Neuronal stem cell (in vitro differentiated cells): ENCODE results near the gene CDC42.

Experiments used
- DNase-seq: peaks from one replicate; pipeline ENCODE4 v3.0.0-alpha.2; 2013; ENCODE audit warnings: low spot score
- H2AFZ ChIP-seq: one replicate; pipeline ENCODE4 v1.6.1; 2013; ENCODE audit warnings: mild to moderate bottlenecking, low read length, inconsistent platforms
- H2AK5ac ChIP-seq: 2 replicates; pipeline ENCODE4 v1.6.1; 2013; ENCODE audit warnings: low read depth, mild to moderate bottlenecking, inconsistent platforms, low read length, moderate library complexity, mixed read lengths
- H2BK120ac ChIP-seq: 2 replicates; pipeline ENCODE4 v1.6.1; 2013; ENCODE audit warnings: low read depth, mild to moderate bottlenecking, inconsistent platforms, low read length, moderate library complexity, mixed read lengths
- H2BK12ac ChIP-seq: one replicate; pipeline ENCODE4 v1.6.1; 2013; ENCODE audit warnings: low read length, inconsistent platforms
- H2BK15ac ChIP-seq: 2 replicates; pipeline ENCODE4 v1.6.1; 2013; ENCODE audit warnings: mild to moderate bottlenecking, low read length, inconsistent platforms, mixed read lengths
- H2BK5ac ChIP-seq: one replicate; pipeline ENCODE4 v1.6.1; 2013; ENCODE audit warnings: inconsistent platforms, mild to moderate bottlenecking, low read length, moderate library complexity
- H3K14ac ChIP-seq: one replicate; pipeline ENCODE4 v1.6.1; 2013; ENCODE audit warnings: low read length, inconsistent platforms
- H3K18ac ChIP-seq: 2 replicates; pipeline ENCODE4 v1.6.1; 2013; ENCODE audit warnings: low read length, inconsistent platforms
- H3K23ac ChIP-seq: 2 replicates; pipeline ENCODE4 v1.6.1; 2013; ENCODE audit warnings: low read depth, mild to moderate bottlenecking, mixed read lengths, low read length, inconsistent platforms; ENCODE audit not compliant: poor library complexity
- H3K27ac ChIP-seq: replicated peaks from 3 replicates; pipeline ENCODE4 v1.5.1; 2013; ENCODE audit warnings: low read length, inconsistent platforms
- H3K27me3 ChIP-seq, 3 experiments: 2 replicates each; pipeline ENCODE4 v1.6.1; 2013; ENCODE audit warnings: low read length in 3 of 3, mild to moderate bottlenecking in 2 of 3, inconsistent platforms in 1 of 3, low read depth in 1 of 3, mixed read lengths in 1 of 3, moderate library complexity in 1 of 3; ENCODE audit not compliant: control insufficient read depth in 3 of 3, insufficient read depth in 3 of 3
- H3K36me3 ChIP-seq, 2 donors: replicated peaks in 1 of 2; 2 replicates each; pipeline ENCODE4 v1.6.1; 2013; ENCODE audit warnings: low read length in 2 of 2; ENCODE audit not compliant: control insufficient read depth in 2 of 2, insufficient read depth in 2 of 2
- H3K4ac ChIP-seq: 2 replicates; pipeline ENCODE4 v1.6.1; 2013; ENCODE audit warnings: inconsistent platforms, mild to moderate bottlenecking, low read length, moderate library complexity
- H3K4me1 ChIP-seq, 2 donors: 1 replicate in 1 of 2; 2 replicates in 1 of 2; pipeline ENCODE4 v1.6.1; 2013; ENCODE audit warnings: low read length in 2 of 2, low read depth in 1 of 2; ENCODE audit not compliant: control insufficient read depth in 2 of 2, insufficient read depth in 1 of 2
- H3K4me2 ChIP-seq: one replicate; pipeline ENCODE4 v1.6.1; 2013; ENCODE audit warnings: mild to moderate bottlenecking, low read length, inconsistent platforms; ENCODE audit not compliant: insufficient read depth, poor library complexity, severe bottlenecking
- H3K4me3 ChIP-seq, 2 donors: 2 replicates each; pipeline ENCODE4 v1.5.1; 2013; ENCODE audit warnings: low read length in 2 of 2, mild to moderate bottlenecking in 2 of 2, inconsistent platforms in 1 of 2, moderate library complexity in 1 of 2
- H3K79me1 ChIP-seq: one replicate; pipeline ENCODE4 v1.6.1; 2013; ENCODE audit warnings: low read depth, mild to moderate bottlenecking, inconsistent platforms, low read length, moderate library complexity
- H3K9ac ChIP-seq: one replicate; pipeline ENCODE4 v1.6.1; 2013; ENCODE audit warnings: mild to moderate bottlenecking, low read depth, low read length, inconsistent platforms; ENCODE audit not compliant: poor library complexity
- H3K9me3 ChIP-seq, 2 donors: replicated peaks in 1 of 2; 2 replicates each; pipeline versions ENCODE3 to v1.6.1; 2013; ENCODE audit warnings: low read length in 2 of 2, mild to moderate bottlenecking in 2 of 2, inconsistent platforms in 1 of 2, low read depth in 1 of 2, mixed read lengths in 1 of 2, moderate library complexity in 1 of 2; ENCODE audit not compliant: control insufficient read depth in 2 of 2, insufficient read depth in 1 of 2
- H4K8ac ChIP-seq: one replicate; pipeline ENCODE4 v1.6.1; 2013; ENCODE audit warnings: low read depth, mild to moderate bottlenecking, inconsistent platforms, low read length, moderate library complexity
- H4K91ac ChIP-seq: one replicate; pipeline ENCODE4 v1.6.1; 2013; ENCODE audit warnings: low read length, low read depth, mild to moderate bottlenecking, inconsistent platforms; ENCODE audit not compliant: poor library complexity
- WGBS, 2 donors: extraction: QIAGEN DNeasy Blood & Tissue Kit; methylation state at CpG; one replicate each; pipeline ENCODE4 v1.1.7; 2013; ENCODE audit warnings: missing lambda C conversion rate in 2 of 2, mixed read lengths in 1 of 2; ENCODE audit not compliant: insufficient read length in 2 of 2, insufficient replicate concordance in 1 of 2; ENCODE audit errors: extremely low coverage in 2 of 2; 5-methylcytosine and 5-hydroxymethylcytosine counted together

CDC42 gene

GRCh38 chr1:22101995-22102394 is 49.5 kb downstream of the CDC42 start:
- Histone ChIP-seq H3K27me3 (no peaks in the 10 kb centered on the region), H3K4ac (no peak overlapping the region), H3K79me1 (peaks cover under 1% of the 10 kb centered on the region), H3K9me3 (no peaks in the 10 kb centered on the region), H3K4me3 (no peak overlapping the region), H2AK5ac (no peak overlapping the region), H2BK15ac (no peak overlapping the region), H3K9ac (no peak overlapping the region), H3K4me1 (no peaks in the 10 kb centered on the region), H4K8ac (no peak overlapping the region), H2BK5ac (no peak overlapping the region), H4K91ac (no peak overlapping the region), H3K23ac (no peak overlapping the region), H3K4me2 (no peak overlapping the region), H3K27ac (no peak overlapping the region), H2BK12ac (no peak overlapping the region), H3K14ac (no peak overlapping the region), H2BK120ac (no peak overlapping the region), H2AFZ (no peak overlapping the region), H3K36me3 (peaks cover under 1 to 62% of the 10 kb centered on the region in 2 donors), H3K18ac (no peak overlapping the region)
- no CpG with 5 or more reads among the region's 8 CpGs for WGBS, 2 donors
- no peak for DNase-seq

- no peak overlapping the region for H3K4me2 ChIP-seq
- H3K9me3 ChIP-seq: no peaks in the 10 kb centered on the region
- H3K36me3 ChIP-seq: peaks cover 0 to 55% of the 10 kb centered on the region in 2 donors
- no peak overlapping the region for H3K27ac ChIP-seq
- H3K79me1 ChIP-seq: no peaks in the 10 kb centered on the region
- H2BK15ac ChIP-seq: no peak overlapping the region
- H3K14ac ChIP-seq: no peak overlapping the region
- no peak overlapping the region for H3K4me3 ChIP-seq
- H2AFZ ChIP-seq: no peak overlapping the region
- no peak overlapping the region for H4K8ac ChIP-seq
- no peaks in the 10 kb centered on the region for H3K4me1 ChIP-seq
- DNase-seq: no peak
- H3K23ac ChIP-seq: no peak overlapping the region
- no peak overlapping the region for H2AK5ac ChIP-seq
- no peak overlapping the region for H2BK12ac ChIP-seq
- no peak overlapping the region for H3K9ac ChIP-seq
- no peaks in the 10 kb centered on the region for H3K27me3 ChIP-seq
- no peak overlapping the region for H3K4ac ChIP-seq
- no peak overlapping the region for H4K91ac ChIP-seq
- WGBS, 2 donors: no CpG with 5 or more reads among the region's 3 CpGs
- no peak overlapping the region for H2BK5ac ChIP-seq
- no peak overlapping the region for H2BK120ac ChIP-seq
- no peak overlapping the region for H3K18ac ChIP-seq
Measured at GRCh38 chr1:22102746-22103145, 50.2 kb downstream of the CDC42 start.

GRCh38 chr1:22104094-22104493 is 51.6 kb downstream of the CDC42 start:
- H3K9me3 ChIP-seq: no peaks in the 10 kb centered on the region
- no CpG with 5 or more reads among the region's 6 CpGs for WGBS, 2 donors
- H2BK12ac ChIP-seq: no peak overlapping the region
- no peak overlapping the region for H3K27ac ChIP-seq
- H3K4me1 ChIP-seq: no peaks in the 10 kb centered on the region
- H3K9ac ChIP-seq: no peak overlapping the region
- DNase-seq: no peak
- no peak overlapping the region for H3K4me2 ChIP-seq
- no peak overlapping the region for H3K14ac ChIP-seq
- no peak overlapping the region for H2AFZ ChIP-seq
- no peak overlapping the region for H3K23ac ChIP-seq
- no peak overlapping the region for H3K18ac ChIP-seq
- H2AK5ac ChIP-seq: no peak overlapping the region
- H4K91ac ChIP-seq: no peak overlapping the region
- H3K27me3 ChIP-seq: no peaks in the 10 kb centered on the region
- H3K36me3 ChIP-seq: peaks cover 0 to 53% of the 10 kb centered on the region in 2 donors
- H4K8ac ChIP-seq: no peak overlapping the region
- H3K4me3 ChIP-seq: no peak overlapping the region
- no peak overlapping the region for H2BK5ac ChIP-seq
- no peak overlapping the region for H2BK120ac ChIP-seq
- no peak overlapping the region for H3K4ac ChIP-seq
- no peaks in the 10 kb centered on the region for H3K79me1 ChIP-seq
- H2BK15ac ChIP-seq: no peak overlapping the region

- Histone ChIP-seq H2BK12ac (no peak overlapping the region), H3K4me3 (no peak overlapping the region), H3K36me3 (peaks cover 0 to 50% of the 10 kb centered on the region in 2 donors), H4K91ac (no peak overlapping the region), H2BK15ac (no peak overlapping the region), H3K9me3 (no peaks in the 10 kb centered on the region), H3K4me1 (no peaks in the 10 kb centered on the region), H3K27me3 (no peaks in the 10 kb centered on the region), H2AK5ac (no peak overlapping the region), H3K79me1 (no peaks in the 10 kb centered on the region), H3K27ac (no peak overlapping the region), H4K8ac (no peak overlapping the region), H3K9ac (no peak overlapping the region), H3K23ac (no peak overlapping the region), H3K14ac (no peak overlapping the region), H2BK120ac (no peak overlapping the region), H2AFZ (no peak overlapping the region), H3K18ac (no peak overlapping the region), H2BK5ac (no peak overlapping the region), H3K4ac (no peak overlapping the region), H3K4me2 (no peak overlapping the region)
- no CpG with 5 or more reads among the region's 6 CpGs for WGBS, 2 donors
- DNase-seq: no peak
Measured at GRCh38 chr1:22104865-22105437, 52.4 kb downstream of the CDC42 start.
